HepG2 (cell line): ENCODE data around the gene PSMC3IP. TPM values are rescaled to one million over a fixed set of nuclear protein-coding genes. Genes with fewer than 3 reads are reported as not detected.

Experiments used
- ZBED4 ChIP-seq: sonication (generic); formaldehyde crosslinking; IDR thresholded peaks from 2 replicates; pipeline ENCODE4 v1.4.0; 2020; ENCODE audit warnings: missing genetic modification reagents, borderline replicate concordance
- ZNF34 ChIP-seq: sonication (generic); formaldehyde crosslinking; IDR thresholded peaks from 2 replicates; pipeline ENCODE4 v1.4.0; 2020; ENCODE audit warnings: mild to moderate bottlenecking, missing genetic modification reagents, borderline replicate concordance
- ZNF674 ChIP-seq: sonication (generic); formaldehyde crosslinking; IDR thresholded peaks from 2 replicates; pipeline ENCODE4 v1.5.0; 2020; ENCODE audit warnings: low read depth, mild to moderate bottlenecking, missing genetic modification reagents
- polyA plus RNA-seq, 8 experiments: library from polyadenylated mRNA; depleted of rRNA in 3 of 8; stranded (reverse) in 7 of 8; unstranded in 1 of 8; fragments of >200 nt; fragmentation: Illumina TruSeq in 4 of 8; extraction: Trizol in 4 of 8; gene quantifications; 2 replicates each; pipeline versions ENCODE4 v1.2.1 to v1.2.3, GENCODE V29; 2011 to 2016; ENCODE audit warnings: low read depth in 4 of 8, missing spikeins in 1 of 8, mixed read lengths in 1 of 8; ENCODE audit not compliant: insufficient read depth in 1 of 8
- total RNA-seq, 5 experiments: library from RNA; depleted of rRNA; stranded (reverse); fragments of >200 nt; fragmentation: Illumina TruSeq; extraction: Trizol; gene quantifications; 2 replicates each; pipeline ENCODE4 v1.2.3, GENCODE V29; 2016; ENCODE audit warnings: low read depth in 1 of 5
- TF ChIP-seq, protein P1 (sequence below): sonication (generic); formaldehyde crosslinking; IDR thresholded peaks from 2 replicates; pipeline ENCODE4 v1.4.0; 2020; ENCODE audit warnings: missing genetic modification reagents

Gene PSMC3IP
- total and polyA plus RNA-seq, 2 of the 13 experiments (the other 11 are each of a cell fraction or from before 2014, with no cell fraction given): 6.5 to 22.4 TPM

- TF ChIP-seq ZBED4 (peak; percentile 41; the same call in 1 of the 2 replicates), ZNF674 (CRISPR knock-in tag) (peak; percentile 90), ZNF34 (CRISPR knock-in tag) (0 out of 2 replicates have a peak, but pooled peaks have one; percentile 17)
- TF ChIP-seq, protein P1, sequence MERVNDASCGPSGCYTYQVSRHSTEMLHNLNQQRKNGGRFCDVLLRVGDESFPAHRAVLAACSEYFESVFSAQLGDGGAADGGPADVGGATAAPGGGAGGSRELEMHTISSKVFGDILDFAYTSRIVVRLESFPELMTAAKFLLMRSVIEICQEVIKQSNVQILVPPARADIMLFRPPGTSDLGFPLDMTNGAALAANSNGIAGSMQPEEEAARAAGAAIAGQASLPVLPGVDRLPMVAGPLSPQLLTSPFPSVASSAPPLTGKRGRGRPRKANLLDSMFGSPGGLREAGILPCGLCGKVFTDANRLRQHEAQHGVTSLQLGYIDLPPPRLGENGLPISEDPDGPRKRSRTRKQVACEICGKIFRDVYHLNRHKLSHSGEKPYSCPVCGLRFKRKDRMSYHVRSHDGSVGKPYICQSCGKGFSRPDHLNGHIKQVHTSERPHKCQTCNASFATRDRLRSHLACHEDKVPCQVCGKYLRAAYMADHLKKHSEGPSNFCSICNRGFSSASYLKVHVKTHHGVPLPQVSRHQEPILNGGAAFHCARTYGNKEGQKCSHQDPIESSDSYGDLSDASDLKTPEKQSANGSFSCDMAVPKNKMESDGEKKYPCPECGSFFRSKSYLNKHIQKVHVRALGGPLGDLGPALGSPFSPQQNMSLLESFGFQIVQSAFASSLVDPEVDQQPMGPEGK (CRISPR knock-in tag): peak; percentile 83
Observed at GRCh38 chr17:42609814-42610801, 32.6 kb upstream of the PSMC3IP start (continued).
